Measurements from ENCODE around the gene CERS5.
A peak's percentile ranks its signal among the peaks of the same experiment; 100 is the strongest.

The CERS5 gene

GRCh38 chr12:50100561-50100960 is 66.6 kb downstream of the CERS5 start:
- no peak for TF ChIP-seq CTCF (conservative IDR thresholded peaks at IDR 0.05; ENCODE audit: low read length)
- no peak for DNase-seq (ENCODE audit: low read depth)
- H3K4me3 ChIP-seq (ENCODE audit: low read length): no peak overlapping the region

GRCh38 chr12:50099302-50100008 is 67.7 kb downstream of the CERS5 start:
- no peak for TF ChIP-seq CTCF (conservative IDR thresholded peaks at IDR 0.05; ENCODE audit: low read length)
- no peak overlapping the region for H3K4me3 ChIP-seq (ENCODE audit: low read length)
- peak; percentile 53 for DNase-seq (ENCODE audit: low read depth)

- no peak overlapping the region for H3K4me3 ChIP-seq (ENCODE audit: low read length)
- no peak for TF ChIP-seq CTCF (conservative IDR thresholded peaks at IDR 0.05; ENCODE audit: low read length)
- no peak for DNase-seq (ENCODE audit: low read depth)
These were observed 69.2 kb downstream of the CERS5 start for GRCh38 chr12:50097952-50098351.

GRCh38 chr12:50090391-50090790 is 76.8 kb downstream of the CERS5 start:
- no peak overlapping the region for H3K4me3 ChIP-seq (ENCODE audit: low read length)
- DNase-seq (ENCODE audit: low read depth): no peak
- no peak for TF ChIP-seq CTCF (conservative IDR thresholded peaks at IDR 0.05; ENCODE audit: low read length)

- TF ChIP-seq CTCF (conservative IDR thresholded peaks at IDR 0.05; ENCODE audit: low read length): no peak
- H3K4me3 ChIP-seq (ENCODE audit: low read length): no peak overlapping the region
- DNase-seq (ENCODE audit: low read depth): no peak
These were observed 77.4 kb downstream of the CERS5 start for GRCh38 chr12:50089730-50090129.

GRCh38 chr12:50088577-50089335 is 78.4 kb downstream of the CERS5 start:
- no peak for DNase-seq (ENCODE audit: low read depth)
- no peak overlapping the region for H3K4me3 ChIP-seq (ENCODE audit: low read length)
- peak; percentile 87 for TF ChIP-seq CTCF (conservative IDR thresholded peaks at IDR 0.05; ENCODE audit: low read length)

- peak; percentile 76 for DNase-seq (ENCODE audit: low read depth)
- no peak for TF ChIP-seq CTCF (conservative IDR thresholded peaks at IDR 0.05; ENCODE audit: low read length)
- H3K4me3 ChIP-seq (ENCODE audit: low read length): no peak overlapping the region
These were observed 79.2 kb downstream of the CERS5 start for GRCh38 chr12:50087995-50088394.
